Measurements from ENCODE around the gene ABCB1. TPM values are rescaled to one million over a fixed set of nuclear protein-coding genes. Genes with fewer than 3 reads are reported as not detected.
A peak's percentile ranks its signal among the peaks of the same experiment; 100 is the strongest.

ABCB1 gene
- total RNA-seq, 2 donors from 2014 or later: 1.5 to 3.0 TPM

GRCh38 chr7:87591211-87591610 lies 9.5 kb downstream of the ABCB1 start:
- Histone ChIP-seq H3K4me1 (no peaks in the 10 kb centered on the region), H3K4me3 (no peak overlapping the region), H3K9me3 (no peaks in the 10 kb centered on the region), H3K27ac (no peak overlapping the region), H3K27me3 (no peaks in the 10 kb centered on the region), H3K36me3 (no peaks in the 10 kb centered on the region)
- no peak for TF ChIP-seq CTCF (IDR thresholded peaks at IDR 0.05)
- no peak for DNase-seq (ENCODE audit: low spot score)

- no peak for DNase-seq (ENCODE audit: low spot score)
- Histone ChIP-seq H3K4me1 (no peaks in the 10 kb centered on the region), H3K27ac (no peak overlapping the region), H3K36me3 (no peaks in the 10 kb centered on the region), H3K9me3 (no peaks in the 10 kb centered on the region), H3K4me3 (no peak overlapping the region), H3K27me3 (no peaks in the 10 kb centered on the region)
- no peak for TF ChIP-seq CTCF (IDR thresholded peaks at IDR 0.05)
These were observed 10.1 kb downstream of the ABCB1 start for GRCh38 chr7:87590578-87590977.

GRCh38 chr7:87589631-87590030 lies 11.1 kb downstream of the ABCB1 start:
- H3K27ac ChIP-seq: no peak overlapping the region
- TF ChIP-seq CTCF (IDR thresholded peaks at IDR 0.05): peak in 1 of 2 donors; percentile 21
- no peaks in the 10 kb centered on the region for H3K4me1 ChIP-seq
- H3K27me3 ChIP-seq: no peaks in the 10 kb centered on the region
- no peaks in the 10 kb centered on the region for H3K9me3 ChIP-seq
- H3K4me3 ChIP-seq: no peak overlapping the region
- H3K36me3 ChIP-seq: no peaks in the 10 kb centered on the region
- no peak for DNase-seq (ENCODE audit: low spot score)

GRCh38 chr7:87581723-87582122 lies 19.0 kb downstream of the ABCB1 start:
- DNase-seq (ENCODE audit: low spot score): no peak
- no peak overlapping the region for H3K27ac ChIP-seq
- H3K9me3 ChIP-seq: no peaks in the 10 kb centered on the region
- no peaks in the 10 kb centered on the region for H3K36me3 ChIP-seq
- H3K4me3 ChIP-seq: no peak overlapping the region
- no peaks in the 10 kb centered on the region for H3K27me3 ChIP-seq
- H3K4me1 ChIP-seq: no peaks in the 10 kb centered on the region
- TF ChIP-seq CTCF (IDR thresholded peaks at IDR 0.05): no peak

GRCh38 chr7:87580636-87581035 lies 20.0 kb downstream of the ABCB1 start:
- no peaks in the 10 kb centered on the region for H3K27me3 ChIP-seq
- no peak overlapping the region for H3K4me3 ChIP-seq
- DNase-seq (ENCODE audit: low spot score): no peak
- no peaks in the 10 kb centered on the region for H3K9me3 ChIP-seq
- peaks cover 0 to 2% of the 10 kb centered on the region in 2 donors for H3K4me1 ChIP-seq
- H3K27ac ChIP-seq: no peak overlapping the region
- no peaks in the 10 kb centered on the region for H3K36me3 ChIP-seq
- TF ChIP-seq CTCF (IDR thresholded peaks at IDR 0.05): no peak

DNA sequence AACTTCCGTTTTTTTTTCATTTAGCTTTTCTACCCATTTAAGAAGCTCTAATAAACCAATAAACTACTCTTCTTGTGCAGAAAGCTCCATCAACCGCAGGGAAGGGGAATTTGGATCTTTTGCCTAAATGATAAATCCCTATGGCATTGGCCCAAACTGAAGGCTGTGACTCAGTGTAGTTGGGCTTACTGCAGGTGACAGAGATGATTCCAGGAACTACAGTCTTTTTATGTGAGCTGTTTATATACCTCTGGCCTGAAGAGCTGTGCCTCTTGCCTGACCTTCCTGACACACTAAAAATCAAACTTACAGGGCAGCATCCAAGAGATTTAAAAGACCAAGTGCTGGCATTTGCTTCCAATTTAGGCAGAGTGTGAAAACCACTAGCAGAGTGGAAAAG lies 25.2 kb downstream of the ABCB1 start:
- no peak for TF ChIP-seq CTCF (IDR thresholded peaks at IDR 0.05)
- DNase-seq (ENCODE audit: low spot score): no peak
- no peak overlapping the region for H3K4me3 ChIP-seq
- H3K9me3 ChIP-seq: no peaks in the 10 kb centered on the region
- H3K27me3 ChIP-seq: no peaks in the 10 kb centered on the region
- peak overlapping the region in 1 of 2 donors; percentile 33 for H3K27ac ChIP-seq
- no peaks in the 10 kb centered on the region for H3K36me3 ChIP-seq
- peaks cover 0 to 11% of the 10 kb centered on the region in 2 donors for H3K4me1 ChIP-seq

Measured in right atrium auricular region (tissue), 2 donors.